ENCODE measurements around the gene RREB1.

GRCh38 chr6:7148100-7148822 lies 40.5 kb downstream of the RREB1 start:
- TF ChIP-seq CTCF (IDR thresholded peaks at IDR 0.05) = no peak
- TF ChIP-seq POLR2A (IDR thresholded peaks at IDR 0.05) = no peak

Measured in lower leg skin (tissue), 3 donors.